ENCODE measurements around the gene GRIA4.

Gene GRIA4

GRCh38 chr11:105720096-105720495 lies 110.2 kb downstream of the GRIA4 start:
- H3K4me1 Mint-ChIP-seq: no peaks in the 10 kb centered on the region
- H3K27me3 Mint-ChIP-seq (ENCODE audit: low read depth, poor library complexity): peaks cover 4% of the 10 kb centered on the region
- no peak for DNase-seq
- no peak for TF ChIP-seq CTCF (IDR thresholded peaks at IDR 0.05)
- H3K27ac Mint-ChIP-seq: no peak overlapping the region
- no peaks in the 10 kb centered on the region for H3K9me3 Mint-ChIP-seq
- H3K36me3 Mint-ChIP-seq (ENCODE audit: low read depth): no peaks in the 10 kb centered on the region
- H3K4me3 Mint-ChIP-seq: no peak overlapping the region

DNA sequence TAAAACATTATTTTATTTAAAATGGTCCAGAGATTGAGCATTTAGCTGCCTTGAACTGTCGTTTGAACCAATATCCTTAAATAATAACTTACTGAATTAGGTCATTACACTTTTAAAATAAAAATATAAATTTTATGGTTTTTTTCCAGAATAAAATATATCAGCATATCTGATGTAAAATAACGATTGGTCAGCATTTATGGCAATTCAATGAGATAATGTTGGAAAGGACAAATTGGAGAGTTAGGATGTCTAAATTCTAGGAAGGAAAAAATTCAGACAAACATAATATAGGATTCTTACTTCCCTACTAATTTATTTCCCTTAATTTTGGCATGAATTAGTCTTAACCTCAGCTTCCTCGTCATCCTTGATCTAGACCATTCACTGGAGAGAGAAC lies 113.4 kb downstream of the GRIA4 start:
- H3K4me3 Mint-ChIP-seq: no peak overlapping the region
- TF ChIP-seq CTCF (IDR thresholded peaks at IDR 0.05): no peak
- H3K4me1 Mint-ChIP-seq: no peaks in the 10 kb centered on the region
- DNase-seq: no peak
- no peaks in the 10 kb centered on the region for H3K36me3 Mint-ChIP-seq (ENCODE audit: low read depth)
- no peak overlapping the region for H3K27ac Mint-ChIP-seq
- peaks cover 9% of the 10 kb centered on the region for H3K9me3 Mint-ChIP-seq
- H3K27me3 Mint-ChIP-seq (ENCODE audit: low read depth, poor library complexity): peaks cover 4% of the 10 kb centered on the region

GRCh38 chr11:105732611-105733010 lies 122.7 kb downstream of the GRIA4 start:
- Mint-ChIP-seq H3K9me3 (peaks cover 9% of the 10 kb centered on the region), H3K4me1 (peaks cover 7% of the 10 kb centered on the region), H3K27me3 (ENCODE audit: low read depth, poor library complexity) (no peaks in the 10 kb centered on the region), H3K4me3 (no peak overlapping the region), H3K27ac (no peak overlapping the region), H3K36me3 (ENCODE audit: low read depth) (no peaks in the 10 kb centered on the region)
- DNase-seq: no peak
- no peak for TF ChIP-seq CTCF (IDR thresholded peaks at IDR 0.05)

DNA sequence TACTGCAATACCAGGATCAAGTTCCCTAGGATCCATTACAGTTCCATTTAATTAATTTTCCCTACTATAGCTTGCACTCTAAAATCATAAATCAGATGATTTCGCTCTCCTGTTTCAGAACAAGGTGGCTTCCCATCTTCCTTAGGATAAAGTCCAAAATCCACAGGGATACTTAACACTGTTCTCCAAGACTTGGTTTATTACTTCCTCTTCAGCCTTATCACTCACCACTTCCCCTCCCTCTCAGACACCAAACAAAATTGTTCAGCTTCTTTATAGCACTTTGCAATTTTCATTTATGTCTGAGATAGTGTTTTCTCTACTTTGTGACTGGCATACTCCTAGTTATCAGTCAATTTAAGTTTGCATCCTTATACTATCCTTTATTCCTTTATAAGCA lies 124.6 kb downstream of the GRIA4 start:
- no peak for TF ChIP-seq CTCF (IDR thresholded peaks at IDR 0.05)
- Mint-ChIP-seq H3K27me3 (ENCODE audit: low read depth, poor library complexity) (no peaks in the 10 kb centered on the region), H3K9me3 (no peaks in the 10 kb centered on the region), H3K27ac (no peak overlapping the region), H3K4me3 (no peak overlapping the region), H3K4me1 (peaks cover 7% of the 10 kb centered on the region), H3K36me3 (ENCODE audit: low read depth) (no peaks in the 10 kb centered on the region)
- DNase-seq: no peak

GRCh38 chr11:105738251-105738650 lies 128.4 kb downstream of the GRIA4 start:
- no peak for DNase-seq
- Mint-ChIP-seq H3K27me3 (ENCODE audit: low read depth, poor library complexity) (no peaks in the 10 kb centered on the region), H3K4me3 (no peak overlapping the region), H3K27ac (no peak overlapping the region), H3K4me1 (peaks cover 7% of the 10 kb centered on the region), H3K36me3 (ENCODE audit: low read depth) (no peaks in the 10 kb centered on the region), H3K9me3 (no peaks in the 10 kb centered on the region)
- TF ChIP-seq CTCF (IDR thresholded peaks at IDR 0.05): no peak

DNA sequence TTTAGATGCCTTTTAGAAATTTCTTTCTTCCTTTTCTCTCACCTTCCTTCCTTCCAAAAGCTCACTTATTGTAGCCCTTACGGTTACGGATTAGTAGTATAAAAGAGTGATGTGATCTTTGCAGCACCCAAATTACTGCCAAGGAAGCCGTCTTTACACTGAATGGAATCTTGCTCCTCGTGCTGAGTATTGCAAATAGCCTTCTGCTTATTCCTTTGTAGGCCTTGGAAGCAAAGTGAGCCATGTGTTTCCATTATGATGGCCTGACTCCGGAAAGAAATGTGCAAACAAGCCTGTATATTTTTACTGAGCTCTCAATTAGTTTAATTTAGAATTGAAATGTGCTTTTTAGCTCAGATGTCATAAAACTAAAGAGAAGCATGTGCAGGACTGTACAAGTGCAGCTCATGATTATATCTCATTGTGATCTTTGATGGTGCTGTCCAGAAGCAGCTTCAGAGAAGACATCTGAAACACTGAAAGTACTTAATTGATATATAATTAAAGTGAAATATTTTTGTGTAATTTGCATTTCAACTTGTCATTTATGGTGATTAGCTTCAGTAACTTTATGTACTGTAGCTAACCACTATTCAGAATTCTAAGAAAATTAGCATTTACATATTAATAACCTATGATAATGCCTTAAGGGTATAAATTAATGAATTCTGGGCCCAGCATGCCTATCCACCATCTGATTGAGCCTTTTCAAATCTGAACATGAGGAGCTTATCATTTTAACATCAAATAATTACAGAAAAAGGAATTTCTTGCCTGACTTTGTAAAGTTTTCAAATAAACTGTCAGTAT lies 129.3 kb downstream of the GRIA4 start:
- Mint-ChIP-seq H3K36me3 (ENCODE audit: low read depth) (no peaks in the 10 kb centered on the region), H3K4me1 (peaks cover 5% of the 10 kb centered on the region), H3K4me3 (no peak overlapping the region), H3K27ac (no peak overlapping the region), H3K27me3 (ENCODE audit: low read depth, poor library complexity) (no peaks in the 10 kb centered on the region), H3K9me3 (no peaks in the 10 kb centered on the region)
- TF ChIP-seq CTCF (IDR thresholded peaks at IDR 0.05): no peak
- DNase-seq: no peak
